K562 (cell line): ENCODE results near the gene ISY1. TPM values are rescaled to one million over a fixed set of nuclear protein-coding genes. Genes with fewer than 3 reads are reported as not detected.

Experiments used
- ARID1B ChIP-seq: fragments of 450-650 bp; IDR thresholded peaks from 2 replicates; pipeline ENCODE4 v1.6.1; 2016; ENCODE audit warnings: antibody characterized with exemption, mild to moderate bottlenecking, inconsistent platforms
- ATF1 ChIP-seq, 2 experiments: fragments of 450-650 bp in 1 of 2; IDR thresholded peaks; 2 replicates each; pipeline ENCODE4 v1.6.1; 2016; ENCODE audit warnings: missing compliant biosample characterization in 1 of 2, missing genetic modification characterization in 1 of 2
- CBFA2T3 ChIP-seq: fragments of 450-650 bp; IDR thresholded peaks from 2 replicates; pipeline ENCODE4 v1.6.1; 2017
- DPF2 ChIP-seq: fragments of 450-650 bp; IDR thresholded peaks from 2 replicates; pipeline ENCODE4 v1.6.1; 2016
- FOXK2 ChIP-seq, 2 experiments: fragments of 450-650 bp; IDR thresholded peaks in 1 of 2; conservative IDR thresholded peaks in 1 of 2; 2 replicates each; pipeline ENCODE4 v1.6.1; 2016; ENCODE audit warnings: low read depth in 2 of 2, mild to moderate bottlenecking in 1 of 2
- GATAD2A ChIP-seq: fragments of 450-650 bp; IDR thresholded peaks from 2 replicates; pipeline ENCODE4 v1.6.1; 2017
- MAFF ChIP-seq: IDR thresholded peaks from 2 replicates; pipeline ENCODE4 v1.6.1; 2012; ENCODE audit warnings: low read length, improper control_type of control experiment
- MAFK ChIP-seq: IDR thresholded peaks from 2 replicates; pipeline ENCODE4 v1.6.1; 2011; ENCODE audit warnings: low read length, improper control_type of control experiment
- RCOR1 ChIP-seq, 2 experiments: IDR thresholded peaks; 2 replicates each; pipeline ENCODE4 v1.6.1; 2012; ENCODE audit warnings: low read depth in 2 of 2, low read length in 2 of 2, borderline replicate concordance in 1 of 2, improper control_type of control experiment in 1 of 2
- SMARCA4 ChIP-seq: fragments of 450-650 bp; IDR thresholded peaks from 2 replicates; pipeline ENCODE4 v1.6.1; 2016
- SOX6 ChIP-seq: fragments of 450-650 bp; IDR thresholded peaks from 2 replicates; pipeline ENCODE4 v1.6.1; 2014; ENCODE audit warnings: mild to moderate bottlenecking
- polyA plus RNA-seq, 8 experiments: library from polyadenylated mRNA; depleted of rRNA in 4 of 8; stranded (reverse) in 5 of 8; unstranded in 3 of 8; fragments of >200 nt; fragmentation: Nextera tagmentation in 2 of 8; fragmentation: Illumina TruSeq in 1 of 8; extraction: Ambion mirVana in 2 of 8; extraction: Trizol in 1 of 8; gene quantifications; 2 replicates each; pipeline versions ENCODE4 v1.2.1 to v1.2.3, GENCODE V29; 2011 to 2014; ENCODE audit warnings: inconsistent platforms in 1 of 8, missing spikeins in 1 of 8
- total RNA-seq, 7 experiments: library from RNA; depleted of rRNA in 6 of 7; stranded (reverse); fragments of >200 nt in 6 of 7; fragmentation: Illumina TruSeq in 2 of 7; extraction: Trizol in 2 of 7; gene quantifications; 2 replicates each; pipeline versions ENCODE4 v1.2.1 to v1.2.3, GENCODE V29; 2011 to 2021; ENCODE audit warnings: low replicate concordance in 1 of 7
- TF ChIP-seq, protein P1 (sequence below): fragments of 200-600 bp; sonication (generic); IDR thresholded peaks from one replicate; pipeline ENCODE4 v1.6.1; 2012; ENCODE audit warnings: mild to moderate bottlenecking, low read depth, low read length, inconsistent platforms
- TF ChIP-seq, protein P2 (sequence below), 2 experiments: IDR thresholded peaks; 2 replicates each; pipeline ENCODE4 v1.6.1; 2012; ENCODE audit warnings: improper control_type of control experiment in 2 of 2, low read depth in 2 of 2, low read length in 2 of 2, borderline replicate concordance in 1 of 2
- TF ChIP-seq, protein P3 (sequence below), 2 experiments: IDR thresholded peaks; 2 replicates each; pipeline ENCODE4 v1.6.1; 2011; ENCODE audit warnings: borderline replicate concordance in 1 of 2, control low read depth in 1 of 2, low read depth in 1 of 2, low read length in 1 of 2, mild to moderate bottlenecking in 1 of 2, mixed read lengths in 1 of 2, moderate library complexity in 1 of 2; ENCODE audit not compliant: insufficient read depth in 1 of 2, insufficient read length in 1 of 2, poor library complexity in 1 of 2, severe bottlenecking in 1 of 2; ENCODE audit errors: extremely low read depth in 1 of 2

Gene ISY1
- total and polyA plus RNA-seq, 9 of the 15 experiments (the other 6 are each of a cell fraction or from before 2014, with no cell fraction given), result 23.5 to 50.0 (median 32.9) TPM

DNA sequence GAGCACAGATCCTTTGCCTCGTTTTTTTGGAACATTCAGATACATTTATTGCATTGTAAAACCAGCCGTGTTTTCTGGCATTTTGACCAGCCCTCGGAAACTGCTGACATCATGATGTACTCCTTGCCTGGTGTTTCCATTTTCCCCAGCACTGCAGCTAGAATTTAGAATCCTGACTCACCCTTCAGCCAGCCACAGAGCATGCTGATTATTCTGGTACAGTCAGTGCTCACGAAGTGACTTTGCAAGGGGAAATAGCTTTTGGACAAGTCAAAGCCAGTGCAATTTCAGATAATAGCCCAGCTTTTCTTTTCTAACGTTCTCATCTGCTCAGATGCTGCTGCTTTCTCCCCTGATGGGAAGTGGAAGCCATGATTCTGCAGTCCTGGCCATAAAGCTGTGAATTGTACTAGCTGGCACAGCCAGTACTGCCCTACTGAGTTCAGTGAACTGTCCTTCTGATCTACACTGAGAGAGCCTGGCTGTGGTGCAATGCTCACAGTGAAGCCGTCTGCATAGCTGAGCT lies 34.9 kb upstream of the ISY1 start (continued):
- TF ChIP-seq FOXK2 (conservative IDR thresholded peaks at IDR 0.05 in 1 of 2, IDR thresholded peaks at IDR 0.05 in 1 of 2; ENCODE audit: low read depth in 2 of 2) (peak; percentile 72 to 74), ARID1B (peak; percentile 50; the same call in 1 of the 2 replicates), RCOR1 (IDR thresholded peaks at IDR 0.05; ENCODE audit: borderline replicate concordance in 1 of 2, low read depth in 2 of 2, low read length in 2 of 2) (peak in 1 of 2 experiments; percentile 71; a peak in 1 of 4 replicates), GATAD2A (no peak), CBFA2T3 (peak; percentile 16; the same call in 1 of the 2 replicates), SOX6 (peak; percentile 25; the same call in 1 of the 2 replicates), ATF1 (CRISPR knock-in tag; IDR thresholded peaks at IDR 0.05) (no peak), ATF1 (tag; IDR thresholded peaks at IDR 0.05) (0 out of 2 replicates have a peak, but pooled peaks have one; percentile 23), SMARCA4 (peak; percentile 66), MAFF (peak; percentile 84), MAFK (peak; percentile 88), DPF2 (peak; percentile 78)
- TF ChIP-seq, protein P1, sequence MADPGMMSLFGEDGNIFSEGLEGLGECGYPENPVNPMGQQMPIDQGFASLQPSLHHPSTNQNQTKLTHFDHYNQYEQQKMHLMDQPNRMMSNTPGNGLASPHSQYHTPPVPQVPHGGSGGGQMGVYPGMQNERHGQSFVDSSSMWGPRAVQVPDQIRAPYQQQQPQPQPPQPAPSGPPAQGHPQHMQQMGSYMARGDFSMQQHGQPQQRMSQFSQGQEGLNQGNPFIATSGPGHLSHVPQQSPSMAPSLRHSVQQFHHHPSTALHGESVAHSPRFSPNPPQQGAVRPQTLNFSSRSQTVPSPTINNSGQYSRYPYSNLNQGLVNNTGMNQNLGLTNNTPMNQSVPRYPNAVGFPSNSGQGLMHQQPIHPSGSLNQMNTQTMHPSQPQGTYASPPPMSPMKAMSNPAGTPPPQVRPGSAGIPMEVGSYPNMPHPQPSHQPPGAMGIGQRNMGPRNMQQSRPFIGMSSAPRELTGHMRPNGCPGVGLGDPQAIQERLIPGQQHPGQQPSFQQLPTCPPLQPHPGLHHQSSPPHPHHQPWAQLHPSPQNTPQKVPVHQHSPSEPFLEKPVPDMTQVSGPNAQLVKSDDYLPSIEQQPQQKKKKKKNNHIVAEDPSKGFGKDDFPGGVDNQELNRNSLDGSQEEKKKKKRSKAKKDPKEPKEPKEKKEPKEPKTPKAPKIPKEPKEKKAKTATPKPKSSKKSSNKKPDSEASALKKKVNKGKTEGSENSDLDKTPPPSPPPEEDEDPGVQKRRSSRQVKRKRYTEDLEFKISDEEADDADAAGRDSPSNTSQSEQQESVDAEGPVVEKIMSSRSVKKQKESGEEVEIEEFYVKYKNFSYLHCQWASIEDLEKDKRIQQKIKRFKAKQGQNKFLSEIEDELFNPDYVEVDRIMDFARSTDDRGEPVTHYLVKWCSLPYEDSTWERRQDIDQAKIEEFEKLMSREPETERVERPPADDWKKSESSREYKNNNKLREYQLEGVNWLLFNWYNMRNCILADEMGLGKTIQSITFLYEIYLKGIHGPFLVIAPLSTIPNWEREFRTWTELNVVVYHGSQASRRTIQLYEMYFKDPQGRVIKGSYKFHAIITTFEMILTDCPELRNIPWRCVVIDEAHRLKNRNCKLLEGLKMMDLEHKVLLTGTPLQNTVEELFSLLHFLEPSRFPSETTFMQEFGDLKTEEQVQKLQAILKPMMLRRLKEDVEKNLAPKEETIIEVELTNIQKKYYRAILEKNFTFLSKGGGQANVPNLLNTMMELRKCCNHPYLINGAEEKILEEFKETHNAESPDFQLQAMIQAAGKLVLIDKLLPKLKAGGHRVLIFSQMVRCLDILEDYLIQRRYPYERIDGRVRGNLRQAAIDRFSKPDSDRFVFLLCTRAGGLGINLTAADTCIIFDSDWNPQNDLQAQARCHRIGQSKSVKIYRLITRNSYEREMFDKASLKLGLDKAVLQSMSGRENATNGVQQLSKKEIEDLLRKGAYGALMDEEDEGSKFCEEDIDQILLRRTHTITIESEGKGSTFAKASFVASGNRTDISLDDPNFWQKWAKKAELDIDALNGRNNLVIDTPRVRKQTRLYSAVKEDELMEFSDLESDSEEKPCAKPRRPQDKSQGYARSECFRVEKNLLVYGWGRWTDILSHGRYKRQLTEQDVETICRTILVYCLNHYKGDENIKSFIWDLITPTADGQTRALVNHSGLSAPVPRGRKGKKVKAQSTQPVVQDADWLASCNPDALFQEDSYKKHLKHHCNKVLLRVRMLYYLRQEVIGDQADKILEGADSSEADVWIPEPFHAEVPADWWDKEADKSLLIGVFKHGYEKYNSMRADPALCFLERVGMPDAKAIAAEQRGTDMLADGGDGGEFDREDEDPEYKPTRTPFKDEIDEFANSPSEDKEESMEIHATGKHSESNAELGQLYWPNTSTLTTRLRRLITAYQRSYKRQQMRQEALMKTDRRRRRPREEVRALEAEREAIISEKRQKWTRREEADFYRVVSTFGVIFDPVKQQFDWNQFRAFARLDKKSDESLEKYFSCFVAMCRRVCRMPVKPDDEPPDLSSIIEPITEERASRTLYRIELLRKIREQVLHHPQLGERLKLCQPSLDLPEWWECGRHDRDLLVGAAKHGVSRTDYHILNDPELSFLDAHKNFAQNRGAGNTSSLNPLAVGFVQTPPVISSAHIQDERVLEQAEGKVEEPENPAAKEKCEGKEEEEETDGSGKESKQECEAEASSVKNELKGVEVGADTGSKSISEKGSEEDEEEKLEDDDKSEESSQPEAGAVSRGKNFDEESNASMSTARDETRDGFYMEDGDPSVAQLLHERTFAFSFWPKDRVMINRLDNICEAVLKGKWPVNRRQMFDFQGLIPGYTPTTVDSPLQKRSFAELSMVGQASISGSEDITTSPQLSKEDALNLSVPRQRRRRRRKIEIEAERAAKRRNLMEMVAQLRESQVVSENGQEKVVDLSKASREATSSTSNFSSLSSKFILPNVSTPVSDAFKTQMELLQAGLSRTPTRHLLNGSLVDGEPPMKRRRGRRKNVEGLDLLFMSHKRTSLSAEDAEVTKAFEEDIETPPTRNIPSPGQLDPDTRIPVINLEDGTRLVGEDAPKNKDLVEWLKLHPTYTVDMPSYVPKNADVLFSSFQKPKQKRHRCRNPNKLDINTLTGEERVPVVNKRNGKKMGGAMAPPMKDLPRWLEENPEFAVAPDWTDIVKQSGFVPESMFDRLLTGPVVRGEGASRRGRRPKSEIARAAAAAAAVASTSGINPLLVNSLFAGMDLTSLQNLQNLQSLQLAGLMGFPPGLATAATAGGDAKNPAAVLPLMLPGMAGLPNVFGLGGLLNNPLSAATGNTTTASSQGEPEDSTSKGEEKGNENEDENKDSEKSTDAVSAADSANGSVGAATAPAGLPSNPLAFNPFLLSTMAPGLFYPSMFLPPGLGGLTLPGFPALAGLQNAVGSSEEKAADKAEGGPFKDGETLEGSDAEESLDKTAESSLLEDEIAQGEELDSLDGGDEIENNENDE, result no peak
- TF ChIP-seq, protein P2, sequence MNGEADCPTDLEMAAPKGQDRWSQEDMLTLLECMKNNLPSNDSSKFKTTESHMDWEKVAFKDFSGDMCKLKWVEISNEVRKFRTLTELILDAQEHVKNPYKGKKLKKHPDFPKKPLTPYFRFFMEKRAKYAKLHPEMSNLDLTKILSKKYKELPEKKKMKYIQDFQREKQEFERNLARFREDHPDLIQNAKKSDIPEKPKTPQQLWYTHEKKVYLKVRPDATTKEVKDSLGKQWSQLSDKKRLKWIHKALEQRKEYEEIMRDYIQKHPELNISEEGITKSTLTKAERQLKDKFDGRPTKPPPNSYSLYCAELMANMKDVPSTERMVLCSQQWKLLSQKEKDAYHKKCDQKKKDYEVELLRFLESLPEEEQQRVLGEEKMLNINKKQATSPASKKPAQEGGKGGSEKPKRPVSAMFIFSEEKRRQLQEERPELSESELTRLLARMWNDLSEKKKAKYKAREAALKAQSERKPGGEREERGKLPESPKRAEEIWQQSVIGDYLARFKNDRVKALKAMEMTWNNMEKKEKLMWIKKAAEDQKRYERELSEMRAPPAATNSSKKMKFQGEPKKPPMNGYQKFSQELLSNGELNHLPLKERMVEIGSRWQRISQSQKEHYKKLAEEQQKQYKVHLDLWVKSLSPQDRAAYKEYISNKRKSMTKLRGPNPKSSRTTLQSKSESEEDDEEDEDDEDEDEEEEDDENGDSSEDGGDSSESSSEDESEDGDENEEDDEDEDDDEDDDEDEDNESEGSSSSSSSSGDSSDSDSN (IDR thresholded peaks at IDR 0.05; ENCODE audit: borderline replicate concordance in 1 of 2, low read depth in 2 of 2, low read length in 2 of 2), result peak in 1 of 2 experiments; percentile 66; a peak in 1 of 4 replicates
- TF ChIP-seq, protein P3, sequence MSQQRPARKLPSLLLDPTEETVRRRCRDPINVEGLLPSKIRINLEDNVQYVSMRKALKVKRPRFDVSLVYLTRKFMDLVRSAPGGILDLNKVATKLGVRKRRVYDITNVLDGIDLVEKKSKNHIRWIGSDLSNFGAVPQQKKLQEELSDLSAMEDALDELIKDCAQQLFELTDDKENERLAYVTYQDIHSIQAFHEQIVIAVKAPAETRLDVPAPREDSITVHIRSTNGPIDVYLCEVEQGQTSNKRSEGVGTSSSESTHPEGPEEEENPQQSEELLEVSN (IDR thresholded peaks at IDR 0.05; ENCODE audit: borderline replicate concordance in 1 of 2, extremely low read depth in 1 of 2, insufficient read depth in 1 of 2, insufficient read length in 1 of 2, low read depth in 1 of 2, low read length in 1 of 2, poor library complexity in 1 of 2, severe bottlenecking in 1 of 2), result peak in 1 of 2 experiments; percentile 18
